ENCODE data around the gene OR10H3. TPM values are rescaled to one million over a fixed set of nuclear protein-coding genes. Genes with fewer than 3 reads are reported as not detected.
"Not testable (repeated sequence)": the region's sequence is repeated elsewhere in the genome, so short reads cannot be mapped to it uniquely, and the experiment has no call there.

The OR10H3 gene
- total RNA-seq, 1 donor from 2014 or later: not detected

DNA sequence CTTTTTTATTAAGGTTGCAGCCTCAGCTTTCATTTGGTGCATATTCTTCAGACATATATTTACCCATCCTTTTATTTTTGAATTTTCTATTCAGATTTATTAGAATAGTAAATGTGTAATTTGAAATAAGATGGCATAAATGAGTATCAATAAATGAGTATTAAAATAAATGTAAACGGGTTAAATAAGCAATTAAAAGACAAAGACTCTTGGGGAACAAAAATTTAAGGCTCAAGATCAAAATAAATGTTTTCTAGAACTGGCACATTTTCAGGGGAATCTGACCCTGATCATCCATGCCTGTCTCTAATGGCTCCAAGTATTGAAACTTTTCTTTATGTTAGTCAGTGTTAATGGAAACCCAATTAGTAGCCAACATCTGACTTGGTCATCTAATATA, 3.0 kb downstream of the OR10H3 start:
- TF ChIP-seq, protein P1, sequence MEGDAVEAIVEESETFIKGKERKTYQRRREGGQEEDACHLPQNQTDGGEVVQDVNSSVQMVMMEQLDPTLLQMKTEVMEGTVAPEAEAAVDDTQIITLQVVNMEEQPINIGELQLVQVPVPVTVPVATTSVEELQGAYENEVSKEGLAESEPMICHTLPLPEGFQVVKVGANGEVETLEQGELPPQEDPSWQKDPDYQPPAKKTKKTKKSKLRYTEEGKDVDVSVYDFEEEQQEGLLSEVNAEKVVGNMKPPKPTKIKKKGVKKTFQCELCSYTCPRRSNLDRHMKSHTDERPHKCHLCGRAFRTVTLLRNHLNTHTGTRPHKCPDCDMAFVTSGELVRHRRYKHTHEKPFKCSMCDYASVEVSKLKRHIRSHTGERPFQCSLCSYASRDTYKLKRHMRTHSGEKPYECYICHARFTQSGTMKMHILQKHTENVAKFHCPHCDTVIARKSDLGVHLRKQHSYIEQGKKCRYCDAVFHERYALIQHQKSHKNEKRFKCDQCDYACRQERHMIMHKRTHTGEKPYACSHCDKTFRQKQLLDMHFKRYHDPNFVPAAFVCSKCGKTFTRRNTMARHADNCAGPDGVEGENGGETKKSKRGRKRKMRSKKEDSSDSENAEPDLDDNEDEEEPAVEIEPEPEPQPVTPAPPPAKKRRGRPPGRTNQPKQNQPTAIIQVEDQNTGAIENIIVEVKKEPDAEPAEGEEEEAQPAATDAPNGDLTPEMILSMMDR (conservative IDR thresholded peaks at IDR 0.05; ENCODE audit: low read depth, low read length): no peak
- no peak for DNase-seq (ENCODE audit: low read depth)

GRCh38 chr19:15748239-15748638, 10.5 kb downstream of the OR10H3 start:
- DNase-seq (ENCODE audit: low read depth): no peak
- TF ChIP-seq, protein P1 (conservative IDR thresholded peaks at IDR 0.05; ENCODE audit: low read depth, low read length): no peak
- H3K4me3 ChIP-seq (ENCODE audit: low read depth, low read length): no peak overlapping the region

More for the DNA sequence above, 3.0 kb downstream of the OR10H3 start:
- H3K4me3 ChIP-seq (ENCODE audit: low read depth, low read length): no peak overlapping the region

DNA sequence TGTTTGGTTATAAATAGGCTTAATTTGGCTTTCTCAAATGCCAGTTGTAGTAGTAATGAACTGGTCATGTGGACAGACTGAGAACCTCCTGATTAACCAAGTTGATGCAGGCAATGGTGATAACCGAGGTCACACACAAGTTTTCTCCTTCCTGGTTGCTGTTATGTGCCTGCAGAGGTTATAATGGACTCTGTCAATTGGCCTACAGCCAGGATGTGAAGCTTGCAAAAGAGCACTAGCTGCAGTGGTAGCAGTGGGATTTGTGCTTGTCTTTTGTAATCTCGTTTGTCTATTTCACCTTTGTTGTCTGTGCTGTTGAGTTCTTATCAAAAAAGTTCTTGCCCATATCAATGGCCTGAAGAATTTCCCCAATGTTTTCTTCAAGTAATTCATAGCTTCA, 20.6 kb downstream of the OR10H3 start:
- no peak for DNase-seq (ENCODE audit: low read depth)
- H3K4me3 ChIP-seq (ENCODE audit: low read depth, low read length): no peak overlapping the region
- TF ChIP-seq, protein P1 (conservative IDR thresholded peaks at IDR 0.05; ENCODE audit: low read depth, low read length): no peak

- TF ChIP-seq, protein P1 (conservative IDR thresholded peaks at IDR 0.05; ENCODE audit: low read depth, low read length): peak; percentile 27
- no peak for DNase-seq (ENCODE audit: low read depth)
- H3K4me3 ChIP-seq (ENCODE audit: low read depth, low read length): no peak overlapping the region
These were observed 22.3 kb downstream of the OR10H3 start for GRCh38 chr19:15759962-15760565.

- TF ChIP-seq, protein P1 (conservative IDR thresholded peaks at IDR 0.05; ENCODE audit: low read depth, low read length): no peak
- DNase-seq (ENCODE audit: low read depth): no peak
- H3K4me3 ChIP-seq (ENCODE audit: low read depth, low read length): no peak overlapping the region
These were observed 31.8 kb downstream of the OR10H3 start for GRCh38 chr19:15769586-15769985.

- not testable (repeated sequence) for DNase-seq (ENCODE audit: low read depth); H3K4me3 ChIP-seq (ENCODE audit: low read depth, low read length)
These were observed 36.4 kb downstream of the OR10H3 start for GRCh38 chr19:15774159-15774558.

DNA sequence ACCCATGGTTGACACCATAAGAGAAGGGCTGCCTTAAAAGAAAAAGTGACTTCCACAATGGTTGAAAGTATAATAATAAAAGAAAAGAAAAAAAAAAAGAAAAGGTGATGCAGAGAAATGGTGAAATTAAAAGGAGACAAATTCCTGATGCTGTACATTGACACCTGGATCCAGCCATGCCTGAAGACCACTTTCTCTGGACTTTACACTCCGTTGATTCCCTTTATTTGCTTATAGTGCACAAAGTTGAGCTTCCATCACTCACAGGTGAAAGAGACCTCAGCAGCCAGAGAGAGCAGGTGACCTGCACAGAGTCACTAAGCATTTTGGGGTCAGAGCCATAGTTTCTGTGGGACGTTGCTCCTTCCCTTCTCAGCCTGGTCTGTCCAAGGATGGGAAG, 37.5 kb downstream of the OR10H3 start:
- DNase-seq (ENCODE audit: low read depth): no peak
- no peak overlapping the region for H3K4me3 ChIP-seq (ENCODE audit: low read depth, low read length)
- TF ChIP-seq, protein P1 (conservative IDR thresholded peaks at IDR 0.05; ENCODE audit: low read depth, low read length): no peak

Data from epithelial cell of proximal tubule (primary cell).